Measurements from ENCODE around the gene LILRB5. TPM values are rescaled to one million over a fixed set of nuclear protein-coding genes. Genes with fewer than 3 reads are reported as not detected.
A peak's percentile ranks its signal among the peaks of the same experiment; 100 is the strongest.
"Not testable (repeated sequence)": the region's sequence is repeated elsewhere in the genome, so short reads cannot be mapped to it uniquely, and the experiment has no call there.

The LILRB5 gene
- total RNA-seq, 4 donors from 2014 or later = 8.3 to 10.7 (median 9.1) TPM

DNA sequence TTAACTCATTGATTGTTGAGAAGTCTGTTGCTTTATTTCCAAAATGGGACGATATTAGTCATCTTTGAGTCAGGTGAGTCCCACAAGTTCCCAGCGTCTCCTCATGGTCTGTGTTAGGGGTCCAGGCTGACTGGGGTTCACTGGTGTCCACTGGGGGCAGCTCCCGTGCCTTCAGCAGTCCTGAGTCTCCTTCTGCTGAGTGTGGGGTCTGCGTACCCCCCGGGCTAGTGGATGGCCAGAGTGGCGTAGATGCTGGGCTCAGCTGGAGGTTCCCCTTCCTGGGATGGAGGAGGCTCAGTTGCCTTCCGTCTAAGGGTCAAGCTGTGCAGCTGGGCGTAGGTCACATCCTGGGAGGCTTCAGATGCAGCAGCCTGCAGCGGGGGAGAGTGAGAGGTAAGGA, 40.2 kb downstream of the LILRB5 start:
- WGBS, 2 donors (ENCODE audit: low coverage in 1 of 2) = 91 to 100% methylated on average over 2 to 8 of the region's 9 CpGs
- Histone ChIP-seq H3K9me3 (no peaks in the 10 kb centered on the region), H3K4me1 (no peaks in the 10 kb centered on the region), H3K27me3 (peaks cover under 1% of the 10 kb centered on the region), H3K4me3 (no peak overlapping the region), H3K36me3 (no peaks in the 10 kb centered on the region), H3K27ac (no peak overlapping the region)
- intact Hi-C loops (cut with DNase I; ENCODE audit: low total_unique reads) = no loop called here
- TF ChIP-seq POLR2AphosphoS5 (IDR thresholded peaks at IDR 0.05) (no peak), POLR2A (IDR thresholded peaks at IDR 0.05) (no peak), EP300 (IDR thresholded peaks at IDR 0.05; ENCODE audit: low read depth) (no peak)
- TF ChIP-seq, protein P1, sequence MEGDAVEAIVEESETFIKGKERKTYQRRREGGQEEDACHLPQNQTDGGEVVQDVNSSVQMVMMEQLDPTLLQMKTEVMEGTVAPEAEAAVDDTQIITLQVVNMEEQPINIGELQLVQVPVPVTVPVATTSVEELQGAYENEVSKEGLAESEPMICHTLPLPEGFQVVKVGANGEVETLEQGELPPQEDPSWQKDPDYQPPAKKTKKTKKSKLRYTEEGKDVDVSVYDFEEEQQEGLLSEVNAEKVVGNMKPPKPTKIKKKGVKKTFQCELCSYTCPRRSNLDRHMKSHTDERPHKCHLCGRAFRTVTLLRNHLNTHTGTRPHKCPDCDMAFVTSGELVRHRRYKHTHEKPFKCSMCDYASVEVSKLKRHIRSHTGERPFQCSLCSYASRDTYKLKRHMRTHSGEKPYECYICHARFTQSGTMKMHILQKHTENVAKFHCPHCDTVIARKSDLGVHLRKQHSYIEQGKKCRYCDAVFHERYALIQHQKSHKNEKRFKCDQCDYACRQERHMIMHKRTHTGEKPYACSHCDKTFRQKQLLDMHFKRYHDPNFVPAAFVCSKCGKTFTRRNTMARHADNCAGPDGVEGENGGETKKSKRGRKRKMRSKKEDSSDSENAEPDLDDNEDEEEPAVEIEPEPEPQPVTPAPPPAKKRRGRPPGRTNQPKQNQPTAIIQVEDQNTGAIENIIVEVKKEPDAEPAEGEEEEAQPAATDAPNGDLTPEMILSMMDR (IDR thresholded peaks at IDR 0.05) = no peak
- in situ Hi-C loops (cut with MboI; ENCODE audit: low pct_ligation_motif_present in 1 of 4, low pct_unique_long_range_greater_than_20kb in 1 of 4, low sequenced_read_pairs in 3 of 4) = no loop called here
- DNase-seq = no peak

DNA sequence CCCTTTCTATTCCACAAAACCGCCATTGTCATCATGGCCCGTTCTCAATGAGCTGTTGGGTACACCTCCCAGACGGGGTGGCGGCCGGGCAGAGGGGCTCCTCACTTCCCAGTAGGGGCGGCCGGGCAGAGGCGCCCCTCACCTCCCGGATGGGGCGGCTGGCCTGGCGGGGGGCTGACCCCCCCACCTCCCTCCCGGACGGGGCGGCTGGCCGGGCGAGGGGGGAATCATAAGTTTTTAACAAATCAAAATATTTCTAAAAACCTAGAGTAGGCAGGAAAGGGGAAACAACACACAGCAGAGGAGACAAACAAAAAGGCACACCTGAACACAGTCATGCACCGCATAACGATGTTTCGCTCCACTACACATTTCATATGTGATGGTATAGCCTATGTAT, 42.3 kb downstream of the LILRB5 start:
- H3K4me1 ChIP-seq = peaks cover 10 to 19% (median 17%) of the 10 kb centered on the region in 4 donors
- intact Hi-C loops (cut with DNase I; ENCODE audit: low total_unique reads); in situ Hi-C loops (cut with MboI; ENCODE audit: low pct_ligation_motif_present in 1 of 4, low pct_unique_long_range_greater_than_20kb in 1 of 4, low sequenced_read_pairs in 3 of 4); DNase-seq; H3K27ac ChIP-seq; H3K36me3 ChIP-seq; H3K27me3 ChIP-seq; H3K4me3 ChIP-seq; H3K9me3 ChIP-seq: not testable (repeated sequence)
- 99 to 100% methylated on average over 3 to 19 of the region's 19 CpGs for WGBS, 2 donors (ENCODE audit: low coverage in 1 of 2)

DNA sequence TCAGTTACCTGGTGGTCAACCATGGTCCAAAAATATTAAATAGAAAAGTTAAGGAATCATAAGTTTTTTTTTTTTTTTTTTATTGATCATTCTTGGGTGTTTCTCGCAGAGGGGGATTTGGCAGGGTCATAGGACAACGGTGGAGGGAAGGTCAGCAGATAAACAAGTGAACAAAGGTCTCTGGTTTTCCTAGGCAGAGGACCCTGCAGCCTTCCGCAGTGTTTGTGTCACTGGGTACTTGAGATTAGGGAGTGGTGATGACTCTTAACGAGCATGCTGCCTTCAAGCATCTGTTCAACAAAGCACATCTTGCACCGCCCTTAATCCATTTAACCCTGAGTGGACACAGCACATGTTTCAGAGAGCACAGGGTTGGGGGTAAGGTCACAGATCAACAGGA, 42.9 kb downstream of the LILRB5 start:
- DNase-seq; intact Hi-C loops (cut with DNase I; ENCODE audit: low total_unique reads); H3K36me3 ChIP-seq; in situ Hi-C loops (cut with MboI; ENCODE audit: low pct_ligation_motif_present in 1 of 4, low pct_unique_long_range_greater_than_20kb in 1 of 4, low sequenced_read_pairs in 3 of 4); H3K27me3 ChIP-seq; H3K4me3 ChIP-seq; H3K27ac ChIP-seq; H3K9me3 ChIP-seq: not testable (repeated sequence)
- WGBS, 2 donors (ENCODE audit: low coverage in 1 of 2) = 83 to 86% methylated on average over 1 to 4 of the region's 5 CpGs
- H3K4me1 ChIP-seq = peaks cover 15 to 24% (median 22%) of the 10 kb centered on the region in 4 donors

DNA sequence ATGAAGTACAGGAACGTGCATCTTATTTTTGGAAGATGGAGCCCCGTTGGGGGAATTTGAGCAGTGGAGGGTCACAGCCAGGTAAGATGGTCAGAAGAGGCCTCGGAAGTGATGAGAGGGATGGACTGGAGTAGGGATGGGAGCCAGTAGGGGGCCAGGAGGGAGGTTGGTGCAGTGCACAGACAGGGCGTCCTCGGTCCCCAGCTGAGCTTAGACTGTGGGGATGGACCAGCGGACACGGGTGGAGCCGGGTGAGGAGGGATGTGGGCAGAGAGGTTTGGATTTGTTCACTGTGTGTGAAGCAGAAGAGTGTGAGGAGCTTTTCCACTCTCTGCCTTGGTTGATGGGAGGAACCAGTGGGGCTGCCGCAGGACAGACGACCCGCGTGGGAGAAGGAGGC, 45.8 kb downstream of the LILRB5 start:
- Histone ChIP-seq H3K4me1 (peaks cover 31 to 52% (median 39%) of the 10 kb centered on the region in 4 donors), H3K27ac (peak overlapping the region; percentile 84 to 90 (median 84)), H3K9me3 (no peaks in the 10 kb centered on the region), H3K27me3 (no peaks in the 10 kb centered on the region), H3K36me3 (peaks cover 0 to 16% (median 8%) of the 10 kb centered on the region in 4 donors), H3K4me3 (no peak overlapping the region)
- in situ Hi-C loops (cut with MboI; ENCODE audit: low pct_ligation_motif_present in 1 of 4, low pct_unique_long_range_greater_than_20kb in 1 of 4, low sequenced_read_pairs in 3 of 4) = no loop called here
- no peak for DNase-seq
- intact Hi-C loops (cut with DNase I; ENCODE audit: low total_unique reads) = no loop called here
- WGBS, 2 donors (ENCODE audit: low coverage in 1 of 2) = 25 to 77% methylated on average over 2 to 12 of the region's 12 CpGs
- TF ChIP-seq, protein P1 (IDR thresholded peaks at IDR 0.05) = peak in 1 of 5 experiments; percentile 29
- TF ChIP-seq POLR2AphosphoS5 (IDR thresholded peaks at IDR 0.05) = no peak
- no peak for TF ChIP-seq EP300 (IDR thresholded peaks at IDR 0.05; ENCODE audit: low read depth)

DNA sequence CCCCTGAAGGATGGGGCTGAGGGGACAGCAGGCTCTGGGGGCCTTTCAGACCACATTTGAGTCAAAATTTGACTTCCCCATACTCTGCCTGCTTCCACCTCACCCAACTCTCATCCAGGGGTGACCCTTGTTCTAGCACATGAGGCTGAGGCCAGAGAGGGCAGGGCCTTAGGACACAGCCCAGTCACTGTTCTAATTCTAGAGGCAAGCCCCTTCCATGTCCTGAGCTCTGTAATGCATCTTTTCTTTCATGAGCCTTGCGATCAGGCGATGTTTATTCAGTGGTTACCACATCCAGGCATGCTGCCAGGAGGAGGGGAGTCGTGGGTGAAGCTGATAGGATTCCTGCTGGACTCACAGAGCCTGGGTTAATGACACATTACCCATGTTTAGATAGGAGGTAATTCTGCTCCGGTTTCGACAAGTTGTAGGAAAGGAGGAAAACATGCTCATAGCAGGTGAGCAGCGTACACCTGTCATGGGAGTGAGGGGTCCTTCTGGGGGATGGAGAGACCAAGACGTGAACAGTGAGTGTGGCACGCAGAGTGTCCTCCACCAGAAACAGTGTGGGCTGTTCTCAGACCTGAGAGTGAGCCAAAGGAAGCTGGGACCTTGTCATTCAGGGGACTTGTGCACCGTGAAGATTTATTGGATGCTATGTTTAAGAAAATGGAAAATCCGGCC, 47.1 kb downstream of the LILRB5 start:
- no peaks in the 10 kb centered on the region for H3K9me3 ChIP-seq
- DNase-seq = peak; percentile 93
- TF ChIP-seq POLR2AphosphoS5 (IDR thresholded peaks at IDR 0.05) (peak; percentile 66 to 81 (median 78)), EP300 (IDR thresholded peaks at IDR 0.05; ENCODE audit: low read depth) (no peak), POLR2A (IDR thresholded peaks at IDR 0.05) (peak; percentile 34)
- TF ChIP-seq, protein P1 (IDR thresholded peaks at IDR 0.05) = no peak
- WGBS, 2 donors (ENCODE audit: low coverage in 1 of 2) = 26% methylated on average over 10 of the region's 10 CpGs; no CpG with 5 or more reads in 1 of the 2 donors
- intact Hi-C loops (cut with DNase I; ENCODE audit: low total_unique reads) (no loop called here), in situ Hi-C loops (cut with MboI; ENCODE audit: low pct_ligation_motif_present in 1 of 4, low pct_unique_long_range_greater_than_20kb in 1 of 4, low sequenced_read_pairs in 3 of 4) (no loop called here)
- peaks cover 0 to 29% (median 12%) of the 10 kb centered on the region in 4 donors for H3K36me3 ChIP-seq
- H3K27me3 ChIP-seq = no peaks in the 10 kb centered on the region
- H3K27ac ChIP-seq = peak overlapping the region; percentile 84 to 90 (median 84)
- H3K4me3 ChIP-seq = no peak overlapping the region
- peaks cover 31 to 64% (median 45%) of the 10 kb centered on the region in 4 donors for H3K4me1 ChIP-seq

Data from transverse colon (tissue), 4 donors.